Nephron progenitor cell (in vitro differentiated cells): ENCODE results near the gene SYNDIG1.

ENCODE experiments used
- DNase-seq: peaks from one replicate; pipeline ENCODE4 v3.0.0; 2021
- H3K27ac Mint-ChIP-seq: 2 replicates; pipeline ENCODE4 v1.8.0; 2021; ENCODE audit warnings: mild to moderate bottlenecking, moderate library complexity, mixed read lengths
- H3K27me3 Mint-ChIP-seq: 2 replicates; pipeline ENCODE4 v1.8.0; 2021; ENCODE audit warnings: mild to moderate bottlenecking, low read depth, mixed read lengths; ENCODE audit not compliant: poor library complexity
- H3K36me3 Mint-ChIP-seq: 2 replicates; pipeline ENCODE4 v1.8.0; 2021; ENCODE audit warnings: low read depth, mixed read lengths
- H3K4me1 Mint-ChIP-seq: 2 replicates; pipeline ENCODE4 v1.8.0; 2021; ENCODE audit warnings: mixed read lengths
- H3K4me3 Mint-ChIP-seq: 2 replicates; pipeline ENCODE4 v1.8.0; 2021; ENCODE audit warnings: mild to moderate bottlenecking, moderate library complexity, mixed read lengths
- H3K9me3 Mint-ChIP-seq: 2 replicates; pipeline ENCODE4 v1.8.0; 2021; ENCODE audit warnings: mild to moderate bottlenecking, moderate library complexity, mixed read lengths
- TF ChIP-seq, protein P1 (sequence below): fragments of 200-600 bp; sonication (generic); IDR thresholded peaks from 2 replicates; pipeline ENCODE4 v1.5.0; 2021; ENCODE audit warnings: antibody characterized with exemption

The SYNDIG1 gene

DNA sequence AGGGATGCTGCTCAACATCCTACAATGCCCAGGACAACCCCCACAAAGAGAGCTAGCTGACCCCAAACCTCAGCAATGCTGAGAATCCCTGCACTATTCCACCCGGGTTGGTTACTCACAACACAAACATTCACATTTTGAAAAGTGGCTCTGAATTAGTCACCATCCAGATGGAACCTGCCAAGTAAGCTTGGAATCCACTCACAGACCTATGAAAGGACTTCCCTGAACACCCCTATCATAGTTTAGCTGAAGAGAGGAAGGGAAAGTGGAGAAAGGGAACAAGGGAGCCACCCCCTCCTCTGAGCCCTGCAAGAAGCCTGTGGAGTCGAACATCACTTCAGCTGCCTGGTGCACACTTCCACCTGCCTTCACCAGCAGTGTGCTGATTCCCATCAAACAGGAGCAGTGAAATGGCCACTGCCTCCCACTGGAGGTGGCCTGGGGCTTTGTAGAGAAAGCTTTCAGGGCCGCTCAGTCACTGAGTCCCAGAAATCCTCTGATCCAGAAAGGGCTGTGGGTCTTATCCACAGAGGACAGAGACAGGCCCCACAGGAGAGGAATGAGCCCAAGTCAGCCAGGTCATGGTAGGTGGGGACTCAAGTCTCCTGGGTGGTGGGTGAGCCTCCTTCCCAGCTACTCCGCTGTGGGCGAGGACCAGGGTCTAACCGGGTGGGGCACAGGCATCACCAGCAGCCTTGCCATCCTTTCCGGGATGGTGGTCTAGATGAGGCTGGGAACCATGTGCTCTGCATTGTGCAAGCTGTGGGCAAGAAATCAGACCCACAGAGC, 203.7 kb downstream of the SYNDIG1 start:
- no peak for DNase-seq
- Mint-ChIP-seq H3K9me3 (no peaks in the 10 kb centered on the region), H3K36me3 (no peaks in the 10 kb centered on the region), H3K4me3 (no peak overlapping the region), H3K27me3 (peaks cover 3% of the 10 kb centered on the region), H3K4me1 (peaks cover 32% of the 10 kb centered on the region), H3K27ac (no peak overlapping the region)
- TF ChIP-seq, protein P1, sequence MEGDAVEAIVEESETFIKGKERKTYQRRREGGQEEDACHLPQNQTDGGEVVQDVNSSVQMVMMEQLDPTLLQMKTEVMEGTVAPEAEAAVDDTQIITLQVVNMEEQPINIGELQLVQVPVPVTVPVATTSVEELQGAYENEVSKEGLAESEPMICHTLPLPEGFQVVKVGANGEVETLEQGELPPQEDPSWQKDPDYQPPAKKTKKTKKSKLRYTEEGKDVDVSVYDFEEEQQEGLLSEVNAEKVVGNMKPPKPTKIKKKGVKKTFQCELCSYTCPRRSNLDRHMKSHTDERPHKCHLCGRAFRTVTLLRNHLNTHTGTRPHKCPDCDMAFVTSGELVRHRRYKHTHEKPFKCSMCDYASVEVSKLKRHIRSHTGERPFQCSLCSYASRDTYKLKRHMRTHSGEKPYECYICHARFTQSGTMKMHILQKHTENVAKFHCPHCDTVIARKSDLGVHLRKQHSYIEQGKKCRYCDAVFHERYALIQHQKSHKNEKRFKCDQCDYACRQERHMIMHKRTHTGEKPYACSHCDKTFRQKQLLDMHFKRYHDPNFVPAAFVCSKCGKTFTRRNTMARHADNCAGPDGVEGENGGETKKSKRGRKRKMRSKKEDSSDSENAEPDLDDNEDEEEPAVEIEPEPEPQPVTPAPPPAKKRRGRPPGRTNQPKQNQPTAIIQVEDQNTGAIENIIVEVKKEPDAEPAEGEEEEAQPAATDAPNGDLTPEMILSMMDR = no peak

DNA sequence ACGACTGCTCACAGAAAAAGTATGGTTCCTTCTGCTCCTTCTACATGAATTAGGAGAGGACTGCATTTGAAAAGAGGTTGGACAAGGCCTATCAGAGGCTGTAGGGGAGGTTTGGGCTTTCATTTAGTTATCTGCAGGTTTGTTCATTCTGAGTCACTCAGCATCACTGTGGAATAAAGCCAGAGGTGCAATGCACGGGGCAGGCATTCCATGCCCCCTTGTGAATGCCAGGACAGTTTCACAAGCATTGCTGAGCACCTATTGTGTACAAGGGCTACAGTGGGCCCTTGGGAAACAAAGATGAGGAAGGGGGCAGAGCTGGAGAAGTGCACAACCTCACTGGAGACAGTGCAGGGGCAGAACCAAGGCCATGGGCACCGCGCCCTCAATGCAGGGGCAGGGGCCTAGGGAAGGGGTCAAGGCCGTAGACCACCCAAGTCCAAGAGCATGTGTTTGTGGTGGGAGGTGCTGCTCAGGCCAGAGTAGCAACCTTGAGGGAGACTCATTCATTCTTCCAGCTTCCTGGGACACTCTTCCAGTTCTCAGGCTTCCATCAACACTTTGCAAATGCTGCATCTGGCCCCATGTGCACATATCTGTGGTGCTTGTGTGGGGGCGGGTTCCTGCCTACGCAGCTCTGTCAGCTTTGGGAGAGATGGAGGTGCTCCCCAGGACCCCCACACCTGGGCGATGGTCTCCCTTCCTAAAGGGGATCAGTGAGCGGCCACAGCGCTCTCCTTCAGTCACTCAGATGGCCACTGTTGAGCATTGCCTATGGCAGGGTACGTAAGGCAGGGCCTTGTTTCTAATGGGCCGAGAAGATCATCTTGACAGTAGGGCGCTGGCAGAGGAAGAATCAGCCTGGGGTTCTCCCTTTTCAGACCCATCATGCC, 204.5 kb downstream of the SYNDIG1 start:
- no peak for DNase-seq
- H3K4me3 Mint-ChIP-seq = no peak overlapping the region
- TF ChIP-seq, protein P1 = no peak
- no peaks in the 10 kb centered on the region for H3K9me3 Mint-ChIP-seq
- no peaks in the 10 kb centered on the region for H3K36me3 Mint-ChIP-seq
- peaks cover 6% of the 10 kb centered on the region for H3K27me3 Mint-ChIP-seq
- H3K4me1 Mint-ChIP-seq = peaks cover 41% of the 10 kb centered on the region
- no peak overlapping the region for H3K27ac Mint-ChIP-seq

DNA sequence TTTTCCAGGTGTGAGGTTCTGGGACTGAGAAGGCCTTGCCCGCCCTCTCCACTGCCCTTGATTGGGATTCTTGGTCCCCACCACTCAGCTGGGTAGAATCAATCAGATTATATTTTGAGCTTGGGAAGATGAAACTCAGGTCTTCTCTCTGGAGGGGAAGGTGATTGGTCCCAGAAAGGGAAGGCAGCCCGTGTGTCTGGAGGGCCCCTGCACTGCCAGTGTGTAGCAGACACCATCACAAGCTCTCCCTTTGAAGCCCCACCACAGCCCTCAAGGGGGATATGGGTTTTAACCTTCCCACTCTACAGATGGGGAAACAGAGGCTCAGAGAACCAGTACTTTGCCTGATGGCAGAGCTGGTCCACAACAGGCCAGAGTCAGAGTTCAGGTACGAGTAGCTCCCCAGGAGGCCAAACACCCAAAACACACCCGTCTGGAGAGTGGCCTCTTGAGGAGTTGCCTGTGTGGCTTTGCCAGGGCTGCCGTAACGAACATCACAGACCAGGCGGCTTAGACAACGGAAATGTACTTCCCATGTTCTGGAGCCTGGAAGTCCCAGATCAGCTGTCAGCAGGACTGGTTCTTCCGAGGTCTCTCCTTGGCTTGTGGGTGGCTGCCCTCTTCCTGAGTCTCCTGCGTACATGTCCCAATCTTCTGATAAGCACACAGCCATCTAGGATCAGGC, 205.6 kb downstream of the SYNDIG1 start:
- TF ChIP-seq, protein P1 = no peak
- Mint-ChIP-seq H3K4me1 (peaks cover 42% of the 10 kb centered on the region), H3K4me3 (no peak overlapping the region), H3K9me3 (no peaks in the 10 kb centered on the region), H3K36me3 (no peaks in the 10 kb centered on the region), H3K27me3 (peaks cover 6% of the 10 kb centered on the region), H3K27ac (no peak overlapping the region)
- DNase-seq = no peak

DNA sequence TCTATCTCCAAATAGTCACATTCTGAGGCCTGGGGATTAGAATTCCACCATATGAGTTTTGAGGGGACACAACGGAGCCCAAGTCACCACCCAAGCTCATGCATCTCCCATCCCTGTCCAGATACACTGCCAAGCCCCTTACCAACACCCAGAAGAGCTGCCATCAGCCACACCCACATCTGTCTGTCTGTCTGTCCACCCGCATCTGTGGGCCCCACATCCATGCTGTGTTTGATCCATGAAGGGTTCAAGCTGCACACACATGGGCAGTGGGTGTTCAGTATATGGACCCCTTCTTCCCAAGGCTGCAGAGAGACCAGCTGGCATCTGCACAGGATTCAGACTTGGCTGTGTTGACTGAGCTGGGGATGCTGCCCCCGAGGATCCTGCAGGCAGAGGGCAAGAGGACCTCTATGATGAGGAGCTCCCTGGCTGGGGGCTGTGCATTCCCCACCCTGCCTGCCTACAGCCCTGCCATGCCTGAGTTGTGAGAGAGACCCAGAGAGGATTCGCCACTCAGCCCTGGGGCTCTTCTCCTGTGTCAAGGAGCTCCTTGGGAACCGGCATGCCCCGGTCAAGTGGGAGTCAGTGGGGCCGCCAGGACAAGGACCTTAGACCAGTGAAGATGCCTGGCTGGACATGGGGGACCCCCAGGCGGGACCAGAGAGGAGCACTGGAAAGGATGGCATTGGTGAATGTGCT, 206.4 kb downstream of the SYNDIG1 start:
- no peaks in the 10 kb centered on the region for H3K9me3 Mint-ChIP-seq

DNA sequence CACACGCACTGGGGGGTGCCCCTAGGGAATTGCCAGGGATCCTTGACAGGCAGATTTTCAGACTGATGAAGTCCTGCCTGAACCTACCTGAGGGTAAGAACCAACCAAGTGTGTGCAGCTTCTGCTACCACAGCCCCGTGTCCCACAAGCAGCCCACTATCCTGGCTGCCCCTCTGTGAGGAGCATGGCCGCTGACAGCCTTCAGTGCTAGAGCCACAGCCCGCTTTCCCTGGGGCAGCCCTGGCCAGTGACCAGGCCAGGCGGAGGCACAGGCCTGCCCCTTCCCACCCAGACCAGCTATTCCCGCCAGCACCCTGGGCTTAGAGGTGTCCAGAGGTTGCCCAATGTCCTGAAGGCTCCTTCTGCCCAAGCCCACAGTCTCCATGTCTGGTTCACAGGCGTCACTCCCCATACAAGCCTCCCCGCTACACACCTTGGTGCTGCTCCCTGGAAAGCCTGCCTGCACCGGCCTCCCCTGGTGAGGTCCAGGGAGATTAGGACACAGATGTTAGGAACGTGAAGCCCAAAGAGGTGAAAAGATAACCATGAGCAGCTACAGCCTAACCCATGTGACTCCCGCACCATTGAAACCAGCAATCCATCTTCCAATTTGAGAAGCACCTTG, 207.0 kb downstream of the SYNDIG1 start:
- Mint-ChIP-seq H3K9me3 (no peaks in the 10 kb centered on the region), H3K4me3 (no peak overlapping the region), H3K36me3 (no peaks in the 10 kb centered on the region), H3K4me1 (peaks cover 40% of the 10 kb centered on the region), H3K27me3 (peaks cover 6% of the 10 kb centered on the region), H3K27ac (no peak overlapping the region)
- no peak for DNase-seq
- TF ChIP-seq, protein P1 = no peak

More for the DNA sequence above, 206.4 kb downstream of the SYNDIG1 start:
- peaks cover 6% of the 10 kb centered on the region for H3K27me3 Mint-ChIP-seq
- H3K27ac Mint-ChIP-seq = no peak overlapping the region
- no peak for DNase-seq
- no peak overlapping the region for H3K4me3 Mint-ChIP-seq
- H3K4me1 Mint-ChIP-seq = peaks cover 47% of the 10 kb centered on the region
- TF ChIP-seq, protein P1 = no peak
- H3K36me3 Mint-ChIP-seq = no peaks in the 10 kb centered on the region
